ENCODE results near the gene GLRB.
"Not testable (repeated sequence)": the region's sequence is repeated elsewhere in the genome, so short reads cannot be mapped to it uniquely, and the experiment has no call there.

The GLRB gene

GRCh38 chr4:157141976-157142375 lies 66.0 kb downstream of the GLRB start:
- DNase-seq = no peak

- no peak for DNase-seq
These were observed 67.4 kb downstream of the GLRB start for GRCh38 chr4:157143369-157143768.

- DNase-seq = no peak
These were observed 75.8 kb downstream of the GLRB start for GRCh38 chr4:157151711-157152110.

GRCh38 chr4:157165935-157166610 lies 90.1 kb downstream of the GLRB start:
- DNase-seq = no peak

GRCh38 chr4:157170321-157170720 lies 94.4 kb downstream of the GLRB start:
- no peak for DNase-seq

- DNase-seq = no peak
These were observed 96.1 kb downstream of the GLRB start for GRCh38 chr4:157172011-157172410.

- not testable (repeated sequence) for DNase-seq
These were observed 104.3 kb downstream of the GLRB start for GRCh38 chr4:157180268-157180667.

GRCh38 chr4:157184300-157184699 lies 108.3 kb downstream of the GLRB start:
- no peak for DNase-seq

- no peak for DNase-seq
These were observed 109.4 kb downstream of the GLRB start for GRCh38 chr4:157185363-157185762.

GRCh38 chr4:157195374-157195773 lies 119.4 kb downstream of the GLRB start:
- no peak for DNase-seq

- DNase-seq = no peak
These were observed 120.1 kb downstream of the GLRB start for GRCh38 chr4:157196046-157196445.

GRCh38 chr4:157204634-157205244 lies 128.8 kb downstream of the GLRB start:
- no peak for DNase-seq

- no peak for DNase-seq
These were observed 141.8 kb downstream of the GLRB start for GRCh38 chr4:157217708-157218107.

- no peak for DNase-seq
These were observed 143.9 kb downstream of the GLRB start for GRCh38 chr4:157219711-157220370.

- DNase-seq = no peak
These were observed 144.5 kb downstream of the GLRB start, which contains the start of gene GRIA2 for GRCh38 chr4:157220371-157220881. Gene GRIA2 (plus strand): TSS chr4:157220728. CDS start chr4:157221043, 315 bp downstream.

- DNase-seq = no peak
These were observed 145.5 kb downstream of the GLRB start for GRCh38 chr4:157221426-157221894.
